Nephron (organoid): Measurements from ENCODE around the gene KAZN.

Experiments used
- H3K27ac Mint-ChIP-seq, 3 experiments: 2 replicates each; pipeline ENCODE4 v1.8.0; 2020; ENCODE audit warnings: mixed read lengths in 3 of 3, mild to moderate bottlenecking in 2 of 3, moderate library complexity in 1 of 3
- H3K27me3 Mint-ChIP-seq: 2 replicates; pipeline ENCODE4 v1.8.0; 2021; ENCODE audit warnings: low read depth, mild to moderate bottlenecking, moderate library complexity, mixed read lengths
- H3K36me3 Mint-ChIP-seq: 2 replicates; pipeline ENCODE4 v1.8.0; 2020; ENCODE audit warnings: low read depth, mixed read lengths
- H3K4me1 Mint-ChIP-seq: 2 replicates; pipeline ENCODE4 v1.8.0; 2020; ENCODE audit warnings: mixed read lengths
- H3K4me3 Mint-ChIP-seq, 3 experiments: 2 replicates each; pipeline ENCODE4 v1.8.0; 2020; ENCODE audit warnings: mild to moderate bottlenecking in 3 of 3, mixed read lengths in 3 of 3, moderate library complexity in 2 of 3
- H3K9me3 Mint-ChIP-seq: 2 replicates; pipeline ENCODE4 v1.8.0; 2020; ENCODE audit warnings: mixed read lengths
- CTCF ChIP-seq, 3 experiments: fragments of 200-600 bp; sonication (generic); IDR thresholded peaks; one replicate each; pipeline ENCODE4 v1.5.0; 2021; ENCODE audit warnings: antibody characterized with exemption in 3 of 3; ENCODE audit not compliant: unreplicated experiment in 3 of 3

KAZN gene

GRCh38 chr1:14707531-14708445 lies 109.3 kb downstream of the KAZN start:
- peaks cover 10% of the 10 kb centered on the region for H3K9me3 Mint-ChIP-seq
- peaks cover 12% of the 10 kb centered on the region for H3K27me3 Mint-ChIP-seq
- H3K36me3 Mint-ChIP-seq: peaks cover 45% of the 10 kb centered on the region
- TF ChIP-seq CTCF (IDR thresholded peaks at IDR 0.05; ENCODE audit: unreplicated experiment in 3 of 3): no peak
- no peak overlapping the region for H3K27ac Mint-ChIP-seq
- no peak overlapping the region for H3K4me3 Mint-ChIP-seq
- no peaks in the 10 kb centered on the region for H3K4me1 Mint-ChIP-seq

GRCh38 chr1:14710331-14710730 lies 111.8 kb downstream of the KAZN start:
- Mint-ChIP-seq H3K9me3 (peaks cover 3% of the 10 kb centered on the region), H3K4me1 (no peaks in the 10 kb centered on the region), H3K4me3 (no peak overlapping the region)

DNA sequence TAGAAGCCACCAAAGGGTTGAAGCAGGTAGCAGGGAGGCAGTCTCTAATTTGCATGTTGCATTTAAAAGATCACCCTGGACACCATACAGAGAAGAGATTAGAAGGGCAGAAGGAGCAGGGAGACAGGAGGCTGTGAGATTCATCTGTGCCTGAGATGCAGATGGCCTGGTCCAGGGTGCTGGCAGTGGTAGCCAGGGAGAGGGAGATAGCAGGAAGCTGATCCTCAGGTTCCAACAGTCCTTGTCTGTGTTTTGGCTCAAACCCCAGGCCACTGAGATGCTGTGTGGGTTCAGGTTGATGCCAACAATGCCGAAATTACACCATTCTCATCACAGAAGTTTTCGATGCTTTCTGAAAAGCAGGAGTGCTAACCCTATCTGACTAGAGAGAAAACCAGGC lies 113.7 kb downstream of the KAZN start:
- Mint-ChIP-seq H3K9me3 (no peaks in the 10 kb centered on the region), H3K36me3 (peaks cover 20% of the 10 kb centered on the region), H3K27ac (no peak overlapping the region), H3K27me3 (peaks cover 12% of the 10 kb centered on the region), H3K4me1 (no peaks in the 10 kb centered on the region), H3K4me3 (no peak overlapping the region)
- TF ChIP-seq CTCF (IDR thresholded peaks at IDR 0.05; ENCODE audit: unreplicated experiment in 3 of 3): no peak

More at GRCh38 chr1:14710331-14710730, 111.8 kb downstream of the KAZN start:
- no peak for TF ChIP-seq CTCF (IDR thresholded peaks at IDR 0.05; ENCODE audit: unreplicated experiment in 3 of 3)
- peaks cover 29% of the 10 kb centered on the region for H3K36me3 Mint-ChIP-seq
- H3K27me3 Mint-ChIP-seq: peaks cover 12% of the 10 kb centered on the region
- no peak overlapping the region for H3K27ac Mint-ChIP-seq

GRCh38 chr1:14713077-14713476 lies 114.6 kb downstream of the KAZN start:
- no peaks in the 10 kb centered on the region for H3K9me3 Mint-ChIP-seq
- H3K27me3 Mint-ChIP-seq: peaks cover 12% of the 10 kb centered on the region
- no peak overlapping the region for H3K27ac Mint-ChIP-seq

GRCh38 chr1:14715266-14715665 lies 116.8 kb downstream of the KAZN start:
- Mint-ChIP-seq H3K4me3 (no peak overlapping the region), H3K27me3 (peaks cover 6% of the 10 kb centered on the region), H3K27ac (no peak overlapping the region), H3K9me3 (peaks cover 3% of the 10 kb centered on the region), H3K36me3 (peaks cover 3% of the 10 kb centered on the region), H3K4me1 (no peaks in the 10 kb centered on the region)
- no peak for TF ChIP-seq CTCF (IDR thresholded peaks at IDR 0.05; ENCODE audit: unreplicated experiment in 3 of 3)

More at GRCh38 chr1:14713077-14713476, 114.6 kb downstream of the KAZN start:
- Mint-ChIP-seq H3K4me1 (no peaks in the 10 kb centered on the region), H3K4me3 (no peak overlapping the region), H3K36me3 (peaks cover 16% of the 10 kb centered on the region)
- no peak for TF ChIP-seq CTCF (IDR thresholded peaks at IDR 0.05; ENCODE audit: unreplicated experiment in 3 of 3)

DNA sequence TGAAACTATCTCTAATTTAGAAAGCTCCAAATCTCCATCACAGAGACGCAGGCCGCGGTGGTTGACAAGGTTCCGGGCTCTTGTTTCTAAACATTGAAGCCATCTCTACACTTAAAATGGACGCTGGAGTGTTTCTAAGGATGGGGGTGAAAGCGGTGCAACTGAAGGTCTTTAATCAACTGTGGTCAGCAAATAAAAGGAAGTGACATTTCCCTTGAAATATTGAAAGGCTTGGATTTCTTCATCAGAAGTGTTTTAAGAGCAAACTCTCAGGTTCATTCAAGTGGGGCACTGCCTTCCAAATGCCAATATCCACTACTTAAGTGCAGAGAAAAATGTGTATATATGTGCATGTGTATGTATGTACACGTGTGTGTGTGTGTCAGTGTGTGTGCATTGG lies 117.3 kb downstream of the KAZN start:
- H3K36me3 Mint-ChIP-seq: peaks cover 6% of the 10 kb centered on the region
- H3K4me1 Mint-ChIP-seq: no peaks in the 10 kb centered on the region
- peaks cover 3% of the 10 kb centered on the region for H3K9me3 Mint-ChIP-seq
- no peak for TF ChIP-seq CTCF (IDR thresholded peaks at IDR 0.05; ENCODE audit: unreplicated experiment in 3 of 3)
- H3K27ac Mint-ChIP-seq: no peak overlapping the region
- H3K27me3 Mint-ChIP-seq: peaks cover 4% of the 10 kb centered on the region
- no peak overlapping the region for H3K4me3 Mint-ChIP-seq
